HEK293 (cell line): Measurements from ENCODE around the gene PKP4.

Experiments used
- CTCF ChIA-PET: fragments of 350-600 bp; formaldehyde crosslinking; extraction: SDS; loops from one replicate; lab custom pipeline; 2021; ENCODE audit warnings: antibody characterized with exemption; lab: Yijun Ruan, JAX
- POLR2A ChIA-PET: fragments of 300-600 bp; formaldehyde crosslinking; extraction: SDS; loops from one replicate; lab custom pipeline; 2020; ENCODE audit warnings: antibody characterized with exemption, inconsistent platforms; lab: Yijun Ruan, JAX
- H3K27ac ChIP-seq: fragments of 200-500 bp; sonication (Bioruptor generic); 2 replicates; pipeline ENCODE4 v1.5.1; 2014; ENCODE audit warnings: low read depth, low read length, control low read depth, inconsistent platforms; ENCODE audit errors: extremely low read depth
- H3K36me3 ChIP-seq, 2 experiments: fragments of 200-500 bp in 1 of 2; sonication (Bioruptor generic) in 1 of 2; 1 replicate in 1 of 2; 2 replicates in 1 of 2; pipeline ENCODE4 v1.5.1; 2014 to 2017; ENCODE audit warnings: inconsistent platforms in 2 of 2, low read length in 2 of 2; ENCODE audit not compliant: control insufficient read depth in 2 of 2, insufficient read depth in 1 of 2
- H3K4me1 ChIP-seq: fragments of 200-500 bp; sonication (Bioruptor generic); 2 replicates; pipeline ENCODE4 v1.5.1; 2014; ENCODE audit warnings: mild to moderate bottlenecking, low read length, inconsistent platforms; ENCODE audit not compliant: control insufficient read depth, insufficient read depth
- H3K4me3 ChIP-seq: 2 replicates; pipeline ENCODE4 v1.5.1; 2011; ENCODE audit warnings: low read depth, mild to moderate bottlenecking, control low read depth, low read length, moderate library complexity
- H3K9me3 ChIP-seq: fragments of 200-500 bp; sonication (Bioruptor generic); 2 replicates; pipeline ENCODE4 v1.5.1; 2014; ENCODE audit warnings: low read depth, low read length, inconsistent platforms; ENCODE audit not compliant: control insufficient read depth, insufficient read depth
- EGR2 ChIP-seq: fragments of 450-650 bp; formaldehyde crosslinking; IDR thresholded peaks from 2 replicates; pipeline ENCODE4 v1.5.1; 2016; ENCODE audit warnings: low read depth, missing biosample characterization, missing genetic modification characterization
- HOXC10 ChIP-seq: sonication (generic); formaldehyde crosslinking; IDR thresholded peaks from 2 replicates; pipeline ENCODE4 v1.8.1; 2023; ENCODE audit warnings: mild to moderate bottlenecking, missing genetic modification reagents
- KLF7 ChIP-seq: fragments of 450-650 bp; formaldehyde crosslinking; IDR thresholded peaks from 2 replicates; pipeline ENCODE4 v1.5.1; 2016; ENCODE audit warnings: missing biosample characterization, missing genetic modification characterization, borderline replicate concordance
- MZF1 ChIP-seq: fragments of 450-650 bp; formaldehyde crosslinking; IDR thresholded peaks from 2 replicates; pipeline ENCODE4 v1.5.1; 2017; ENCODE audit warnings: missing biosample characterization, missing genetic modification characterization, borderline replicate concordance
- SALL2 ChIP-seq: fragments of 450-650 bp; formaldehyde crosslinking; IDR thresholded peaks from 2 replicates; pipeline ENCODE4 v1.5.0; 2017; ENCODE audit warnings: missing biosample characterization, mild to moderate bottlenecking, missing genetic modification characterization, borderline replicate concordance
- SP2 ChIP-seq: fragments of 450-650 bp; formaldehyde crosslinking; IDR thresholded peaks from 2 replicates; pipeline ENCODE4 v1.5.1; 2016; ENCODE audit warnings: missing biosample characterization, missing genetic modification characterization
- TCF7L2 ChIP-seq: IDR thresholded peaks from 2 replicates; pipeline ENCODE4 v1.6.1; 2011; ENCODE audit warnings: low read depth, mild to moderate bottlenecking, inconsistent platforms, low read length, moderate library complexity, borderline replicate concordance
- ZBTB20 ChIP-seq: fragments of 450-650 bp; formaldehyde crosslinking; IDR thresholded peaks from 2 replicates; pipeline ENCODE4 v1.5.1; 2016; ENCODE audit warnings: missing biosample characterization, missing genetic modification characterization
- ZFP3 ChIP-seq: fragments of 450-650 bp; formaldehyde crosslinking; IDR thresholded peaks from 2 replicates; pipeline ENCODE4 v1.5.1; 2016; ENCODE audit warnings: low read depth, missing biosample characterization, missing genetic modification characterization
- ZNF132 ChIP-seq: fragments of 450-650 bp; formaldehyde crosslinking; IDR thresholded peaks from 2 replicates; pipeline ENCODE4 v1.5.1; 2017; ENCODE audit warnings: missing biosample characterization, missing genetic modification characterization, borderline replicate concordance
- ZNF155 ChIP-seq: fragments of 450-650 bp; formaldehyde crosslinking; IDR thresholded peaks from 2 replicates; pipeline ENCODE4 v1.5.1; 2016; ENCODE audit warnings: missing biosample characterization, missing genetic modification characterization
- ZNF169 ChIP-seq: fragments of 450-650 bp; formaldehyde crosslinking; IDR thresholded peaks from 2 replicates; pipeline ENCODE4 v1.5.1; 2016; ENCODE audit warnings: missing biosample characterization, missing genetic modification characterization
- ZNF175 ChIP-seq: fragments of 450-650 bp; formaldehyde crosslinking; IDR thresholded peaks from 2 replicates; pipeline ENCODE4 v1.5.1; 2016; ENCODE audit warnings: missing biosample characterization, missing genetic modification characterization
- ZNF223 ChIP-seq: fragments of 450-650 bp; formaldehyde crosslinking; IDR thresholded peaks from 2 replicates; pipeline ENCODE4 v1.5.1; 2016; ENCODE audit warnings: missing biosample characterization, missing genetic modification characterization
- ZNF24 ChIP-seq: fragments of 450-650 bp; formaldehyde crosslinking; IDR thresholded peaks from 2 replicates; pipeline ENCODE4 v1.5.1; 2016; ENCODE audit warnings: missing biosample characterization, missing genetic modification characterization
- ZNF324 ChIP-seq: fragments of 450-650 bp; formaldehyde crosslinking; IDR thresholded peaks from 2 replicates; pipeline ENCODE4 v1.5.1; 2016; ENCODE audit warnings: missing biosample characterization, missing genetic modification characterization
- ZNF423 ChIP-seq: fragments of 450-650 bp; formaldehyde crosslinking; IDR thresholded peaks from 2 replicates; pipeline ENCODE4 v1.5.1; 2016; ENCODE audit warnings: missing biosample characterization, missing genetic modification characterization
- ZNF510 ChIP-seq: fragments of 450-650 bp; formaldehyde crosslinking; IDR thresholded peaks from 2 replicates; pipeline ENCODE4 v1.5.1; 2018; ENCODE audit warnings: mild to moderate bottlenecking, missing genetic modification characterization, missing biosample characterization; ENCODE audit not compliant: insufficient replicate concordance
- ZNF514 ChIP-seq: fragments of 450-650 bp; formaldehyde crosslinking; IDR thresholded peaks from 2 replicates; pipeline ENCODE4 v1.5.1; 2016; ENCODE audit warnings: missing biosample characterization, missing genetic modification characterization
- ZNF529 ChIP-seq: fragments of 450-650 bp; formaldehyde crosslinking; IDR thresholded peaks from 2 replicates; pipeline ENCODE4 v1.5.1; 2017; ENCODE audit warnings: missing genetic modification characterization, missing biosample characterization; ENCODE audit not compliant: insufficient replicate concordance
- ZNF558 ChIP-seq: fragments of 450-650 bp; formaldehyde crosslinking; IDR thresholded peaks from 2 replicates; pipeline ENCODE4 v1.5.1; 2016; ENCODE audit warnings: missing biosample characterization, missing genetic modification characterization
- ZNF600 ChIP-seq: fragments of 450-650 bp; formaldehyde crosslinking; IDR thresholded peaks from 2 replicates; pipeline ENCODE4 v1.5.1; 2016; ENCODE audit warnings: missing biosample characterization, missing genetic modification characterization
- ZSCAN16 ChIP-seq: fragments of 450-650 bp; formaldehyde crosslinking; IDR thresholded peaks from 2 replicates; pipeline ENCODE4 v1.5.1; 2016; ENCODE audit warnings: missing biosample characterization, missing genetic modification characterization
- TF ChIP-seq, protein P1 (sequence below): fragments of 450-650 bp; formaldehyde crosslinking; IDR thresholded peaks from 2 replicates; pipeline ENCODE4 v1.5.1; 2017; ENCODE audit warnings: missing biosample characterization, mild to moderate bottlenecking, missing genetic modification characterization, moderate library complexity
- TF ChIP-seq, protein P2 (sequence below): fragments of 450-650 bp; formaldehyde crosslinking; IDR thresholded peaks from 2 replicates; pipeline ENCODE4 v1.5.1; 2016; ENCODE audit warnings: missing biosample characterization, missing genetic modification characterization
- TF ChIP-seq, protein P3 (sequence below): fragments of 450-650 bp; formaldehyde crosslinking; IDR thresholded peaks from 2 replicates; pipeline ENCODE4 v1.5.1; 2017; ENCODE audit warnings: missing biosample characterization, missing genetic modification characterization
- TF ChIP-seq, protein P4 (sequence below): fragments of 450-650 bp; formaldehyde crosslinking; IDR thresholded peaks from 2 replicates; pipeline ENCODE4 v1.5.1; 2016; ENCODE audit warnings: missing biosample characterization, missing genetic modification characterization
- TF ChIP-seq, protein P5 (sequence below): fragments of 450-650 bp; formaldehyde crosslinking; IDR thresholded peaks from 2 replicates; pipeline ENCODE4 v1.5.1; 2016; ENCODE audit warnings: missing biosample characterization, missing genetic modification characterization, borderline replicate concordance
- TF ChIP-seq, protein P6 (sequence below): fragments of 450-650 bp; formaldehyde crosslinking; IDR thresholded peaks from 2 replicates; pipeline ENCODE4 v1.5.1; 2017; ENCODE audit warnings: missing biosample characterization, missing genetic modification characterization

Gene PKP4

DNA sequence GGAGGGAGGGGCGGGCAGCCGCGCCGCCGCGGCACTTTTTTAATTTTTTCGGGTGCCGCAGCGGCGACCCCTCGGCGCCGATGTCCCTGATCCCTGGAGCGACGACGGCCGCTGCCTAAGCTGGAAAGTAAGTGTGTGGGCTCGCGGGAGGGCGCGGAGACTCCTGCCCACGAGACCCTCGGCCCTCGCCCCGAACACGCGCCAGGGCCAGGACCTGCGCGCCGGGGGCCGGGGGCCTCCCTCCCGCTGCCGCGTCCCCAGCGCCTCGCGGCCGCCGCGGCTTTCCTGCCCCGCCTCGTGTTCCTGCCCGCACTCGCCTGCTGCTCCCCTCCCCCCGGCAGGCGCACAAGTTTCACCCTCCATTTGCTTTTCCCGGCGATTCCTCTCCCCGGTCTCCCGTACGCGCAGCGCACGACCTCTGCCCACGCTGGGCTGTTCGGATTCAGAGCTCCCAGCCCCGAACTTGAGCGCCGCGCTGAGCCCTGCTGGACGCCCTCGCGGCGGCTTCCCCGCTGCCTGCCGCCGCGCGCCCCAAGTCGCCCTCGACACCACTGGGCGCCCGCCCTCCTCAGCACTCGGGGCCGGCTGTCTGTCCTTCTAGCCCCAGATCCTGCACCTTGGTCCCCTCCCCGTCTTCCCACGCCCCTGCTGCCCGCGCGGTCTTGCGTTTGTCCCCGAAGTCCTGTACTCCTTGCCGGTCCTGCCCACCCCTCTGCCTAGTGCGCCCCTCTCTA is 507 bp downstream of the PKP4 start:
- ChIA-PET POLR2A (no interaction called here), CTCF (interaction anchor here (0.7 to 2.5 kb wide), 11 partner anchors 10 to 423 kb away, joined by 3 to 11 read pairs (median 4); no protein-coding TSS in a partner anchor)
- Histone ChIP-seq H3K9me3 (no peaks in the 10 kb centered on the region), H3K4me1 (peaks cover 6% of the 10 kb centered on the region), H3K27ac (peak overlapping the region; percentile 89), H3K36me3 (no peaks in the 10 kb centered on the region), H3K4me3 (peak overlapping the region; percentile 96)
- no peak for TF ChIP-seq TCF7L2
- peak; percentile 14; the same call in 1 of the 2 replicates for TF ChIP-seq ZNF423 (tag by site-specific recombination)
- TF ChIP-seq, protein P1, sequence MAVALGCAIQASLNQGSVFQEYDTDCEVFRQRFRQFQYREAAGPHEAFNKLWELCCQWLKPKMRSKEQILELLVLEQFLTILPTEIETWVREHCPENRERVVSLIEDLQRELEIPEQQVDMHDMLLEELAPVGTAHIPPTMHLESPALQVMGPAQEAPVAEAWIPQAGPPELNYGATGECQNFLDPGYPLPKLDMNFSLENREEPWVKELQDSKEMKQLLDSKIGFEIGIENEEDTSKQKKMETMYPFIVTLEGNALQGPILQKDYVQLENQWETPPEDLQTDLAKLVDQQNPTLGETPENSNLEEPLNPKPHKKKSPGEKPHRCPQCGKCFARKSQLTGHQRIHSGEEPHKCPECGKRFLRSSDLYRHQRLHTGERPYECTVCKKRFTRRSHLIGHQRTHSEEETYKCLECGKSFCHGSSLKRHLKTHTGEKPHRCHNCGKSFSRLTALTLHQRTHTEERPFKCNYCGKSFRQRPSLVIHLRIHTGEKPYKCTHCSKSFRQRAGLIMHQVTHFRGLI (tag by site-specific recombination): no peak
- TF ChIP-seq ZNF324 (tag by site-specific recombination): no peak
- TF ChIP-seq ZNF529 (tag by site-specific recombination): no peak
- no peak for TF ChIP-seq ZNF24 (tag by site-specific recombination)
- TF ChIP-seq ZNF155 (tag by site-specific recombination): no peak
- TF ChIP-seq ZNF514 (tag by site-specific recombination): no peak
- peak; percentile 88; the same call in 1 of the 2 replicates for TF ChIP-seq ZBTB20
- TF ChIP-seq ZNF600 (tag by site-specific recombination): no peak
- no peak for TF ChIP-seq ZNF223
- TF ChIP-seq ZNF510 (tag by site-specific recombination): no peak
- TF ChIP-seq ZNF558 (tag by site-specific recombination): no peak
- TF ChIP-seq, protein P2, sequence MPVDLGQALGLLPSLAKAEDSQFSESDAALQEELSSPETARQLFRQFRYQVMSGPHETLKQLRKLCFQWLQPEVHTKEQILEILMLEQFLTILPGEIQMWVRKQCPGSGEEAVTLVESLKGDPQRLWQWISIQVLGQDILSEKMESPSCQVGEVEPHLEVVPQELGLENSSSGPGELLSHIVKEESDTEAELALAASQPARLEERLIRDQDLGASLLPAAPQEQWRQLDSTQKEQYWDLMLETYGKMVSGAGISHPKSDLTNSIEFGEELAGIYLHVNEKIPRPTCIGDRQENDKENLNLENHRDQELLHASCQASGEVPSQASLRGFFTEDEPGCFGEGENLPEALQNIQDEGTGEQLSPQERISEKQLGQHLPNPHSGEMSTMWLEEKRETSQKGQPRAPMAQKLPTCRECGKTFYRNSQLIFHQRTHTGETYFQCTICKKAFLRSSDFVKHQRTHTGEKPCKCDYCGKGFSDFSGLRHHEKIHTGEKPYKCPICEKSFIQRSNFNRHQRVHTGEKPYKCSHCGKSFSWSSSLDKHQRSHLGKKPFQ (tag by site-specific recombination): no peak
- TF ChIP-seq SP2 (tag by site-specific recombination): peak; percentile 72
- TF ChIP-seq, protein P3, sequence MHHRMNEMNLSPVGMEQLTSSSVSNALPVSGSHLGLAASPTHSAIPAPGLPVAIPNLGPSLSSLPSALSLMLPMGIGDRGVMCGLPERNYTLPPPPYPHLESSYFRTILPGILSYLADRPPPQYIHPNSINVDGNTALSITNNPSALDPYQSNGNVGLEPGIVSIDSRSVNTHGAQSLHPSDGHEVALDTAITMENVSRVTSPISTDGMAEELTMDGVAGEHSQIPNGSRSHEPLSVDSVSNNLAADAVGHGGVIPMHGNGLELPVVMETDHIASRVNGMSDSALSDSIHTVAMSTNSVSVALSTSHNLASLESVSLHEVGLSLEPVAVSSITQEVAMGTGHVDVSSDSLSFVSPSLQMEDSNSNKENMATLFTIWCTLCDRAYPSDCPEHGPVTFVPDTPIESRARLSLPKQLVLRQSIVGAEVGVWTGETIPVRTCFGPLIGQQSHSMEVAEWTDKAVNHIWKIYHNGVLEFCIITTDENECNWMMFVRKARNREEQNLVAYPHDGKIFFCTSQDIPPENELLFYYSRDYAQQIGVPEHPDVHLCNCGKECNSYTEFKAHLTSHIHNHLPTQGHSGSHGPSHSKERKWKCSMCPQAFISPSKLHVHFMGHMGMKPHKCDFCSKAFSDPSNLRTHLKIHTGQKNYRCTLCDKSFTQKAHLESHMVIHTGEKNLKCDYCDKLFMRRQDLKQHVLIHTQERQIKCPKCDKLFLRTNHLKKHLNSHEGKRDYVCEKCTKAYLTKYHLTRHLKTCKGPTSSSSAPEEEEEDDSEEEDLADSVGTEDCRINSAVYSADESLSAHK: no peak
- no peak for TF ChIP-seq KLF7
- TF ChIP-seq ZNF132 (tag by site-specific recombination): no peak
- TF ChIP-seq, protein P4, sequence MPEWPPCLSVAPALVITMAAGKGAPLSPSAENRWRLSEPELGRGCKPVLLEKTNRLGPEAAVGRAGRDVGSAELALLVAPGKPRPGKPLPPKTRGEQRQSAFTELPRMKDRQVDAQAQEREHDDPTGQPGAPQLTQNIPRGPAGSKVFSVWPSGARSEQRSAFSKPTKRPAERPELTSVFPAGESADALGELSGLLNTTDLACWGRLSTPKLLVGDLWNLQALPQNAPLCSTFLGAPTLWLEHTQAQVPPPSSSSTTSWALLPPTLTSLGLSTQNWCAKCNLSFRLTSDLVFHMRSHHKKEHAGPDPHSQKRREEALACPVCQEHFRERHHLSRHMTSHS (tag by site-specific recombination): no peak
- no peak for TF ChIP-seq ZNF169
- TF ChIP-seq ZFP3 (tag by site-specific recombination): no peak
- TF ChIP-seq, protein P5, sequence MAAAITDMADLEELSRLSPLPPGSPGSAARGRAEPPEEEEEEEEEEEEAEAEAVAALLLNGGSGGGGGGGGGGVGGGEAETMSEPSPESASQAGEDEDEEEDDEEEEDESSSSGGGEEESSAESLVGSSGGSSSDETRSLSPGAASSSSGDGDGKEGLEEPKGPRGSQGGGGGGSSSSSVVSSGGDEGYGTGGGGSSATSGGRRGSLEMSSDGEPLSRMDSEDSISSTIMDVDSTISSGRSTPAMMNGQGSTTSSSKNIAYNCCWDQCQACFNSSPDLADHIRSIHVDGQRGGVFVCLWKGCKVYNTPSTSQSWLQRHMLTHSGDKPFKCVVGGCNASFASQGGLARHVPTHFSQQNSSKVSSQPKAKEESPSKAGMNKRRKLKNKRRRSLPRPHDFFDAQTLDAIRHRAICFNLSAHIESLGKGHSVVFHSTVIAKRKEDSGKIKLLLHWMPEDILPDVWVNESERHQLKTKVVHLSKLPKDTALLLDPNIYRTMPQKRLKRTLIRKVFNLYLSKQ (tag by site-specific recombination): no peak
- no peak for TF ChIP-seq ZNF175 (tag by site-specific recombination)
- no peak for TF ChIP-seq ZSCAN16 (tag by site-specific recombination)
- no peak for TF ChIP-seq MZF1 (tag by site-specific recombination)
- no peak for TF ChIP-seq SALL2 (tag by site-specific recombination)
- TF ChIP-seq EGR2 (tag by site-specific recombination): peak; percentile 77
- TF ChIP-seq, protein P6, sequence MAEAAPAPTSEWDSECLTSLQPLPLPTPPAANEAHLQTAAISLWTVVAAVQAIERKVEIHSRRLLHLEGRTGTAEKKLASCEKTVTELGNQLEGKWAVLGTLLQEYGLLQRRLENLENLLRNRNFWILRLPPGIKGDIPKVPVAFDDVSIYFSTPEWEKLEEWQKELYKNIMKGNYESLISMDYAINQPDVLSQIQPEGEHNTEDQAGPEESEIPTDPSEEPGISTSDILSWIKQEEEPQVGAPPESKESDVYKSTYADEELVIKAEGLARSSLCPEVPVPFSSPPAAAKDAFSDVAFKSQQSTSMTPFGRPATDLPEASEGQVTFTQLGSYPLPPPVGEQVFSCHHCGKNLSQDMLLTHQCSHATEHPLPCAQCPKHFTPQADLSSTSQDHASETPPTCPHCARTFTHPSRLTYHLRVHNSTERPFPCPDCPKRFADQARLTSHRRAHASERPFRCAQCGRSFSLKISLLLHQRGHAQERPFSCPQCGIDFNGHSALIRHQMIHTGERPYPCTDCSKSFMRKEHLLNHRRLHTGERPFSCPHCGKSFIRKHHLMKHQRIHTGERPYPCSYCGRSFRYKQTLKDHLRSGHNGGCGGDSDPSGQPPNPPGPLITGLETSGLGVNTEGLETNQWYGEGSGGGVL (tag by site-specific recombination): no peak
- TF ChIP-seq HOXC10: no peak
